Activated naive CD8-positive, alpha-beta T cell treated with anti-CD3 and anti-CD28 coated beads for 36 hours (primary cell): ENCODE measurements around the gene SMIM29. TPM values are rescaled to one million over a fixed set of nuclear protein-coding genes. Genes with fewer than 3 reads are reported as not detected.

Experiments used
- DNase-seq: peaks from one replicate; pipeline ENCODE4 v3.0.0; 2021
- H3K27ac Mint-ChIP-seq: one replicate; pipeline ENCODE4 v1.8.0; 2022; ENCODE audit warnings: mild to moderate bottlenecking, moderate library complexity, mixed read lengths
- H3K27me3 Mint-ChIP-seq: one replicate; pipeline ENCODE4 v1.8.0; 2022; ENCODE audit warnings: mild to moderate bottlenecking, mixed read lengths
- H3K36me3 Mint-ChIP-seq: one replicate; pipeline ENCODE4 v1.8.0; 2021; ENCODE audit warnings: mild to moderate bottlenecking, mixed read lengths
- H3K4me1 Mint-ChIP-seq: one replicate; pipeline ENCODE4 v1.8.0; 2021; ENCODE audit warnings: mixed read lengths
- H3K4me3 Mint-ChIP-seq: one replicate; pipeline ENCODE4 v1.8.0; 2022; ENCODE audit warnings: mild to moderate bottlenecking, moderate library complexity, mixed read lengths
- H3K9me3 Mint-ChIP-seq: one replicate; pipeline ENCODE4 v1.8.0; 2022; ENCODE audit warnings: mixed read lengths
- total RNA-seq, 2 experiments: library from RNA; stranded (reverse); gene quantifications; one replicate each; pipeline ENCODE4 v1.2.3, GENCODE V29; 2021

SMIM29 gene
- 10 to 100 TPM; 13.1 to 14.2 TPM for total RNA-seq

DNA sequence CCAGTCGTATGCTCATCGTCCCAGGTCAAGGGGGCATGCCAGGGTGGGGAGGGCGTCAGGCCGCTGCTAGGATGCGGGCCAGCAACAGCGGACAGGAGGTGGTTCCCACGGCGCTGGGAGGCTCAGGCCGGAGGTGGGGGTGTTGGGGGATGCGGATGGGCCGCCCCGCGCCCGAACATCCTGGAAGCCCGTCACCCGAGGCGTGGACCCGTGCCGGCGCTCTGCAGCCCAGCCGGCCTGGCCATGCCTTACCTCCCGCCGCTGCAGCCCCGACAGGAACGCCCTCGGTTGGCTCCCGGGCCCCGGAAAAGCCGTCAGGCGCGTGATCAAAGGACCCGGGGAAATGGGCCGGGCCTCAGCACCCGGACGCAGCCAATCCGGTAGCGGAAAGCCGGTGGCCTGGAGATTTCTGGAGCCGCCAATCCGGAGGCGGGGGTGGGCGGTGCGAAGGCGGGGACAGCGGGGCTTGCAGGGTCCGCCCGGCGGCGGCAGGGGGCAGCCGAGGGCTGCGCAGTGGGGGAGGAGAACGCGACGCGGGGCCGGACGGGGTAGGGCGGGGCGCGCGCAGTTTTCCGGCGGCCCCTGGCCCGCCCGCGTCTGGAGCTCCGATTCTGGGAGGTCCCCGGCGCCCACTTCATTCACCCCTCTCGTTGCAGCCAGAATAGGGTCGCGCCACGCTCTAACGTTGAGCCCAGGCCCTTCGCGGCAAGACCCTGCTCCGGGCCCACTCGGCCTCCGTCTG lies at the start of gene SMIM29:
SMIM29 (minus strand) TSS at position 280 of the 742 bp plus-strand sequence. CDS start 1,215 bp downstream, outside the sequence.
- DNase-seq = peak; percentile 97
- peak within 1 kb of the TSS; percentile 89 for H3K27ac Mint-ChIP-seq
- H3K36me3 Mint-ChIP-seq = peaks cover 8% of the 10 kb centered on the region
- H3K4me3 Mint-ChIP-seq = peak within 1 kb of the TSS; percentile 95
- H3K4me1 Mint-ChIP-seq = peaks cover 40% of the 10 kb centered on the region
- no peaks in the 10 kb centered on the region for H3K27me3 Mint-ChIP-seq
- H3K9me3 Mint-ChIP-seq = no peaks in the 10 kb centered on the region

DNA sequence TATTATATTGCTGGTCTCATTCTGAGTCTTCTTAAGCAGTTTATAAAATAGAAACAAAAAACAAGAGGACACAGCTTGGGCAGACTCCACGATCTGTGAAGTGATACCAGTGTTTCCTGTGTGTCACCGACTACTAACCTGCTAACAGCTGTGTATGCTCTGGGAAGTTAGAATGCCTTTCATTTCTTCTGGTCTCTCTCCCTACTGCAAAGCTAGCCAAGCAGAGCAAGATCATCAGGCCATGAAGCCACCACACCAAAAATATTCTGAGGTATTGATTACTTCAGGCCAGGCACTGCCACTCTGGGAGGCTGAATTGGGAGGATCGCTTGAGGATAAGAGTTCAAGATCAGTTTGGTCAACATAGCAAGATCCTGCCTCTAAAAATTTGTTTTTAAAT lies 46.9 kb upstream of the SMIM29 start:
- Mint-ChIP-seq H3K9me3 (no peaks in the 10 kb centered on the region), H3K27ac (peak overlapping the region; percentile 67), H3K4me1 (peaks cover 16% of the 10 kb centered on the region), H3K4me3 (no peak overlapping the region), H3K27me3 (no peaks in the 10 kb centered on the region), H3K36me3 (peaks cover 14% of the 10 kb centered on the region)
- no peak for DNase-seq

GRCh38 chr6:34292954-34293353 lies 44.1 kb upstream of the SMIM29 start:
- no peak overlapping the region for H3K4me3 Mint-ChIP-seq

DNA sequence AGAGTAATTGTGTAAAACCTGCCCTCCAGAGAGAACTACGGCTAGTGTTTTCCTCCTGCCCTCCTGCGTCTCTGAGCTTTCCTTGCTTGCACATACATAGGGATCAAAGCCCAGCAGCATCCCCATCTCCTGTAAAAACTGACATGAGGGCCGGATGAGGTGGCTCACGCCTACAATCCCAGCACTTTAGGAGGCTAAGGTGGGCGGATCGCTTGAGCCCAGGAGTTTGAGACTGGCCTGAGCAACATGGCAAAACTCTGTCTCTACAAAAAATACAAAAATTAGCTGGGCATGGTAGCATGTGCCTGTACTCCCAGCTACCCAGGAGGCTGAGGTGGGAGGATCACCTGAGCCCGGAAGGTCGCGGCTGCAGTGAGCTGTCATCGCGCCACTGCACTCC lies 40.3 kb upstream of the SMIM29 start:
- no peak for DNase-seq
- peaks cover 13% of the 10 kb centered on the region for H3K4me1 Mint-ChIP-seq
- no peaks in the 10 kb centered on the region for H3K27me3 Mint-ChIP-seq
- no peaks in the 10 kb centered on the region for H3K9me3 Mint-ChIP-seq
- no peak overlapping the region for H3K4me3 Mint-ChIP-seq
- peak overlapping the region; percentile 69 for H3K27ac Mint-ChIP-seq
- peaks cover 18% of the 10 kb centered on the region for H3K36me3 Mint-ChIP-seq

More at GRCh38 chr6:34292954-34293353, 44.1 kb upstream of the SMIM29 start:
- Mint-ChIP-seq H3K36me3 (peaks cover 14% of the 10 kb centered on the region), H3K27me3 (no peaks in the 10 kb centered on the region), H3K27ac (no peak overlapping the region), H3K9me3 (no peaks in the 10 kb centered on the region), H3K4me1 (peaks cover 22% of the 10 kb centered on the region)
- DNase-seq = no peak

DNA sequence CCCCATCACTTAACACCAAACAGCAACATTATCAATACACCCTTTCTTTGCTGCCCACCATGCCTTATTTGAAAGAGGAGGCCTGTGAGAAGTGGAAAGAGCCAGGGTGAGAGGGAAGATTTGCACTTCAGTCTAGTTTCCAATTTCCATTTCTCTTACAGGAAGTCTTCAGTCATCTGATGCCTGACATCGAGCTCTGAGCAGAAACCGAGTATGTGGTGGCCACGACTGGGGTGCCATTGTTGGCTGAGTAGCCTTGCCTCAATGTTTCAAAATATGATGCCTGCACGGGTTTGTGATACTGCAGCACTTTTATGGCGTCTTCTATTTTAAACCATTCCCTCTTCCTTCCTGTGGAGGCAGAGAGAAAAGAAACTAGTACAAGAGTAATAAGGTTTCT lies 39.8 kb upstream of the SMIM29 start:
- peak; percentile 18 for DNase-seq
- peak overlapping the region; percentile 69 for H3K27ac Mint-ChIP-seq
- no peaks in the 10 kb centered on the region for H3K9me3 Mint-ChIP-seq
- H3K36me3 Mint-ChIP-seq = peaks cover 21% of the 10 kb centered on the region
- no peaks in the 10 kb centered on the region for H3K27me3 Mint-ChIP-seq
- peaks cover 13% of the 10 kb centered on the region for H3K4me1 Mint-ChIP-seq
- H3K4me3 Mint-ChIP-seq = no peak overlapping the region

DNA sequence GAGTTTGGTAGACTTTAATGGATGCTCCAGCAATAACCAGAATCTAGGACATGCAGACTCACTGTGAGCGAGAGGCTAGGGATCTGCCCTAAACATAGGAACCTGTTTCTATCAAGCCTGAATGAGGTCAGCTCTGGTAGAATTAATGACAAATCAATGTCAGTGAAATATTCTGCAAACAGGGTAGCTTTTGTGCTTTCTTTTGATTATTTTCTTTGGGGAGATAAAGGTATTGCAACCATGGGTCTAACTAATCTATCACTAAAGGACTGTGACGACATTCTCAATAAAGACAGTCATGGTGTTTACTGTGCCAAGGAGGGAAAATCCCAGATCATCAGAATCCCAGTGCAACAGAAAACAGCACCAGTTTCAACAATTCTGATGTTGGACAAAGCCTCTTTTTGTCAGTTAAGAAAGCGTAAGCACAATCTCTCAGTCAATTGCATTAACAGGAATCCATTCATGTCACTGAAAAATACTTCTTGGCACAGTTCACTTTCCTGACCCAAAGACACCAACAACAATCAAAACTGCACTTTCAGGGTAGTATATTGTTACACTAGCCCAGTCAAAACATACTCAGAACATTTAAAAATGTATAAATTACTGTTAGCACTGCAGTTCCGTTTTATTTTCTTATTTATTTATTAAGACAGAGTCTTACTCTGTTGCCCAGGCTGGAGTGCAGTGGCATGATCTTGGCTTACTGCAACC lies 36.8 kb upstream of the SMIM29 start:
- Mint-ChIP-seq H3K4me1 (peaks cover 13% of the 10 kb centered on the region), H3K4me3 (no peak overlapping the region), H3K36me3 (peaks cover 16% of the 10 kb centered on the region), H3K9me3 (no peaks in the 10 kb centered on the region), H3K27ac (no peak overlapping the region), H3K27me3 (no peaks in the 10 kb centered on the region)
- DNase-seq = no peak

DNA sequence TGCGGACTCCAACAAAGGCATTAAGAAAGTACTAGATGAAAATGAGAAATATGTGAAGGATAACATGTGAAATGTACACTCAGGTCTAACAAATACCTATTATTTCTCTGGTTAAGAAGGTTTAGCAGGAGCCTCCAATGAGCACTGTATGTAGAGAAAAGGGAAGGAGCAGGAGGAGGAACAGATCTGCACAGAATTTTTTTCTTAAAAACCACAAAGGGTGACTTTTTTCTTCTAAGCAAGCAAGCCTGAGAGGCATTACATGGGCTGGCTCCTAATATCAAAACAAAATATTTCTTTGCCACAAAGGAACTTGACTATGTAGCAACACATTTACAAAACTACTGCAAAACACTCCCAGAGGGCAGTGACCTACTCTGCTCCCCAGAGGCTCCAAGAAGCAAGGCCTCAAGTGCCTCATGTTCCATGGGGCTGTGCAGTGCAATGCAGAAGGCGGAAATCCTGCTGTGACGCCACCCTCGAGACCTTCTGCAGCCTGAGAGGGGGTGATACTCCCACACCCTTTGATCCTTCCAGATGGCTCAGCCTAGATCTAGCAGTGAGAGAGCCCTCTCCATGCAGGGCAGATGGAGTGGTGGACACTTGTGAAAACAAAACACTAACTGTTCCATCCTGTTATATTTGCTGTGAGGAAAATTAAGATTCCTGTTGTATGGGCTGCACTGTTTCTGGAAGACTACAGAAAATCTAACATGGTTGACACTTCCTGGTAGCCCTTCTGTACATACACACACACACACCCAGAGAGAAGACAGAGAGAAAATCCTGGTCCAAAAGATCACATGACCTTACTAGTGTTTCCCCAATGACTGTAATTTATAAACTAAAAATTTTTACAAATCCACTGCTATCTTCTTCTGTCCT lies 36.0 kb upstream of the SMIM29 start:
- H3K9me3 Mint-ChIP-seq = no peaks in the 10 kb centered on the region
- no peak overlapping the region for H3K4me3 Mint-ChIP-seq
- H3K27ac Mint-ChIP-seq = no peak overlapping the region
- no peaks in the 10 kb centered on the region for H3K27me3 Mint-ChIP-seq
- H3K36me3 Mint-ChIP-seq = peaks cover 16% of the 10 kb centered on the region
- H3K4me1 Mint-ChIP-seq = peaks cover 13% of the 10 kb centered on the region
- no peak for DNase-seq

DNA sequence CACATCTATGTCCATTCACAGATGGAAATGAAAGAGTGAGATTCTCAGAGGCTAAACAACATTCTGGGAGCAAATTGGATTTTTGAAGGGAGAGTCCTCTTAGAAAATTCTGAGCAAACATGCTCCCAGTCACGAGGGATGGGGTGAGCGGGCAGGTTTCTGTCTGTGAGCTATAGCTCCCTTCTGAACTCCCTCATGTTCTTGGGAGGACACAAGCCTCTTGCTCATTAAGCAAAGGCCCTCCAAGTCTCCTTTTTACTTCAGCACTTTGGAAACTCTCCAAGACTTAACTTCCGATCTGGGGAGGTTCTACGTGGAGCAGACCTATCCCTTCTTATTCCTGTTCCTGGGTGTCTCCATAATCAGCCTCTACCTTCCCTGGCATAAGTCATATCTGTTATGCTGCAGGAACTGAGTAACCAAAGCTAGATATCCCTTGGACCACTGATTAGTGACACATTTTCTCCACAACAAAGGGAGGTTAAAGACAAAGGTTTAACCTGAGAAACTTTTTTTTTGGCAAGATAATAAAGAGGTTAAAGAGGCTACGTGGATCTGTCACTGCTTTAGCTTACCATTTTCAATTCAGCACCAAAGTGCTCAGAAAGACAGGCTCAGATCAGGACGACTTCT lies 33.0 kb upstream of the SMIM29 start:
- Mint-ChIP-seq H3K27ac (no peak overlapping the region), H3K9me3 (no peaks in the 10 kb centered on the region), H3K4me1 (peaks cover 1% of the 10 kb centered on the region), H3K36me3 (peaks cover 14% of the 10 kb centered on the region), H3K27me3 (no peaks in the 10 kb centered on the region), H3K4me3 (no peak overlapping the region)
- no peak for DNase-seq

DNA sequence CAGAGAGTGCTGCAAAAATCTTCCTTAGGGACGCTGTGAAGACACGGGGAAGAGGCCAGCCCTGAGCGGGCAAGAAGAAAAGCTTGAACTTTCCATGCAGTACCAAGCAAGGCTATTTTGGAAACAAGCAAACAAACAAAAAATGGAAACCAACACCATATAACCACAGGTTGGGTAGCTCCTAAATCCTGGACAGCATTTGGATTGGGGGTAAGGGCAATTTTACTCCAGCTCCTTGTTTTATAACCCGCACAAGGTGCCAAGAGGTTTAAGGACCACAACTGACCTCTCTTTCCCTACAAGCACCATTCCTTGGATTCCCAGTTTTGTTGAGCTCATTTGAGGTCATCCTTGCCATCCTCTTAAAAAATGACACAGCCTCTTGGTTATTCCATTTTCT lies 31.4 kb upstream of the SMIM29 start:
- Mint-ChIP-seq H3K36me3 (peaks cover 11% of the 10 kb centered on the region), H3K4me3 (no peak overlapping the region), H3K4me1 (peaks cover 5% of the 10 kb centered on the region), H3K27me3 (no peaks in the 10 kb centered on the region), H3K9me3 (no peaks in the 10 kb centered on the region), H3K27ac (no peak overlapping the region)
- DNase-seq = no peak

- Mint-ChIP-seq H3K4me1 (peaks cover 4% of the 10 kb centered on the region), H3K36me3 (peaks cover 7% of the 10 kb centered on the region), H3K9me3 (no peaks in the 10 kb centered on the region), H3K27ac (no peak overlapping the region), H3K27me3 (no peaks in the 10 kb centered on the region), H3K4me3 (no peak overlapping the region)
- DNase-seq = no peak
Observed at GRCh38 chr6:34278833-34279232, 30.0 kb upstream of the SMIM29 start.

DNA sequence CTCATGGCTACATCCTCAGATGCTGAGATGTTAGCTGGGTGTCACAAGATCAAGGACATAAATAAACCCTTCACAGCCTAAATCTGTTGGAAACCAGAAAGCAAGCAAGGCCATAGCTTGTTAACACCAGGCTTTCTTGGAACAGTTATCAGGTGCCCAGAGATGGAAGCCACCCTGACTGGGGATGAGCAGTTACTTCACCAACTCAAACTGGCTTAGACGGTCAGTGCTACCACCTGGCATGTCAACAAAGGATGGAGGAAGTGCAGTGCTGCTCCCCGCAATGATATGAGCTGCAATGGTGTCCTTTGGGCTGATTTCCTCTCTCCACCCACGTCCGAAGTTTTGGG lies 28.9 kb upstream of the SMIM29 start:
- DNase-seq = no peak
- H3K27ac Mint-ChIP-seq = no peak overlapping the region
- H3K4me1 Mint-ChIP-seq = peaks cover 4% of the 10 kb centered on the region

GRCh38 chr6:34276881-34277762 lies 28.3 kb upstream of the SMIM29 start:
- Mint-ChIP-seq H3K27ac (no peak overlapping the region), H3K9me3 (no peaks in the 10 kb centered on the region), H3K27me3 (no peaks in the 10 kb centered on the region), H3K4me1 (peaks cover 4% of the 10 kb centered on the region), H3K4me3 (no peak overlapping the region), H3K36me3 (peaks cover 6% of the 10 kb centered on the region)
- no peak for DNase-seq

More for the DNA sequence above, 28.9 kb upstream of the SMIM29 start:
- Mint-ChIP-seq H3K9me3 (no peaks in the 10 kb centered on the region), H3K27me3 (no peaks in the 10 kb centered on the region), H3K36me3 (peaks cover 6% of the 10 kb centered on the region), H3K4me3 (no peak overlapping the region)

- Mint-ChIP-seq H3K27ac (no peak overlapping the region), H3K4me1 (peaks cover 4% of the 10 kb centered on the region), H3K9me3 (no peaks in the 10 kb centered on the region), H3K36me3 (peaks cover 3% of the 10 kb centered on the region), H3K27me3 (no peaks in the 10 kb centered on the region), H3K4me3 (no peak overlapping the region)
- DNase-seq = no peak
Observed at GRCh38 chr6:34276191-34276590, 27.4 kb upstream of the SMIM29 start.
